Measurements from ENCODE around the gene CLEC16A. TPM values are rescaled to one million over a fixed set of nuclear protein-coding genes. Genes with fewer than 3 reads are reported as not detected.

The CLEC16A gene
- total RNA-seq, 1 experiment from 2014 or later, result 17.4 TPM

GRCh38 chr16:10933865-10934264, 10.5 kb upstream of the CLEC16A start:
- H4K20me1 ChIP-seq (ENCODE audit: insufficient read depth, low read depth, low read length), result peaks cover 5% of the 10 kb centered on the region; the same call in 1 of the 2 replicates
- H3K4me2 ChIP-seq (ENCODE audit: low read depth, low read length, poor library complexity, severe bottlenecking), result no peak overlapping the region
- H3K9me3 ChIP-seq (ENCODE audit: low read length), result no peaks in the 10 kb centered on the region
- H3K9ac ChIP-seq (ENCODE audit: low read length), result no peak overlapping the region
- no peak overlapping the region for H2AFZ ChIP-seq (ENCODE audit: low read length)
- no peaks in the 10 kb centered on the region for H3K27me3 ChIP-seq (ENCODE audit: low read length)
- no peak for DNase-seq
- peaks cover 59% of the 10 kb centered on the region for H3K79me2 ChIP-seq (ENCODE audit: low read length)
- no peaks in the 10 kb centered on the region for H3K9me2 ChIP-seq (replicated peaks; ENCODE audit: insufficient read depth, low read length)
- H3K4me1 ChIP-seq (ENCODE audit: low read length), result peaks cover 37% of the 10 kb centered on the region
- peaks cover 6% of the 10 kb centered on the region; the same call in 1 of the 2 replicates for H3K36me3 ChIP-seq (ENCODE audit: insufficient read depth, low read length)
- no peak overlapping the region for H3K4me3 ChIP-seq (ENCODE audit: low read length)
- no peak overlapping the region for H3K27ac ChIP-seq (ENCODE audit: low read length)

GRCh38 chr16:10934325-10935107, 9.8 kb upstream of the CLEC16A start:
- no peak for DNase-seq
- no peaks in the 10 kb centered on the region for H3K9me2 ChIP-seq (replicated peaks; ENCODE audit: insufficient read depth, low read length)
- H3K4me1 ChIP-seq (ENCODE audit: low read length), result peaks cover 37% of the 10 kb centered on the region
- no peak overlapping the region for H3K4me2 ChIP-seq (ENCODE audit: low read depth, low read length, poor library complexity, severe bottlenecking)
- peaks cover 66% of the 10 kb centered on the region for H3K79me2 ChIP-seq (ENCODE audit: low read length)
- peaks cover 7% of the 10 kb centered on the region; the same call in 1 of the 2 replicates for H3K36me3 ChIP-seq (ENCODE audit: insufficient read depth, low read length)
- peaks cover 12% of the 10 kb centered on the region for H4K20me1 ChIP-seq (ENCODE audit: insufficient read depth, low read depth, low read length)
- no peaks in the 10 kb centered on the region for H3K9me3 ChIP-seq (ENCODE audit: low read length)
- no peaks in the 10 kb centered on the region for H3K27me3 ChIP-seq (ENCODE audit: low read length)
- no peak overlapping the region for H2AFZ ChIP-seq (ENCODE audit: low read length)
- no peak overlapping the region for H3K9ac ChIP-seq (ENCODE audit: low read length)
- H3K27ac ChIP-seq (ENCODE audit: low read length), result no peak overlapping the region
- H3K4me3 ChIP-seq (ENCODE audit: low read length), result no peak overlapping the region

- peaks cover 38% of the 10 kb centered on the region for H3K4me1 ChIP-seq (ENCODE audit: low read length)
- H3K27me3 ChIP-seq (ENCODE audit: low read length), result no peaks in the 10 kb centered on the region
- no peak overlapping the region for H3K9ac ChIP-seq (ENCODE audit: low read length)
- H3K36me3 ChIP-seq (ENCODE audit: insufficient read depth, low read length), result peaks cover 12% of the 10 kb centered on the region; the same call in 1 of the 2 replicates
- H3K9me2 ChIP-seq (replicated peaks; ENCODE audit: insufficient read depth, low read length), result no peaks in the 10 kb centered on the region
- H3K4me2 ChIP-seq (ENCODE audit: low read depth, low read length, poor library complexity, severe bottlenecking), result no peak overlapping the region
- H3K79me2 ChIP-seq (ENCODE audit: low read length), result peaks cover 74% of the 10 kb centered on the region
- no peak overlapping the region for H3K27ac ChIP-seq (ENCODE audit: low read length)
- no peak for DNase-seq
- H4K20me1 ChIP-seq (ENCODE audit: insufficient read depth, low read depth, low read length), result peaks cover 20% of the 10 kb centered on the region
- H3K4me3 ChIP-seq (ENCODE audit: low read length), result no peak overlapping the region
- H3K9me3 ChIP-seq (ENCODE audit: low read length), result no peaks in the 10 kb centered on the region
- no peak overlapping the region for H2AFZ ChIP-seq (ENCODE audit: low read length)
Observed at GRCh38 chr16:10935226-10935915, 9.0 kb upstream of the CLEC16A start.

GRCh38 chr16:10936272-10936984, 7.9 kb upstream of the CLEC16A start:
- Histone ChIP-seq H3K27ac (ENCODE audit: low read length) (no peak overlapping the region), H3K9ac (ENCODE audit: low read length) (no peak overlapping the region), H3K4me3 (ENCODE audit: low read length) (no peak overlapping the region), H3K36me3 (ENCODE audit: insufficient read depth, low read length) (peaks cover 12% of the 10 kb centered on the region; the same call in 1 of the 2 replicates), H4K20me1 (ENCODE audit: insufficient read depth, low read depth, low read length) (peaks cover 30% of the 10 kb centered on the region), H3K79me2 (ENCODE audit: low read length) (peaks cover 85% of the 10 kb centered on the region), H3K4me1 (ENCODE audit: low read length) (peaks cover 43% of the 10 kb centered on the region), H3K4me2 (ENCODE audit: low read depth, low read length, poor library complexity, severe bottlenecking) (no peak overlapping the region), H3K27me3 (ENCODE audit: low read length) (no peaks in the 10 kb centered on the region), H2AFZ (ENCODE audit: low read length) (no peak overlapping the region), H3K9me3 (ENCODE audit: low read length) (no peaks in the 10 kb centered on the region), H3K9me2 (replicated peaks; ENCODE audit: insufficient read depth, low read length) (no peaks in the 10 kb centered on the region)
- DNase-seq, result no peak

- H3K27ac ChIP-seq (ENCODE audit: low read length), result peak overlapping the region; percentile 91
- H3K4me3 ChIP-seq (ENCODE audit: low read length), result peak overlapping the region; percentile 98; the same call in 1 of the 2 replicates
- H3K36me3 ChIP-seq (ENCODE audit: insufficient read depth, low read length), result peaks cover 12% of the 10 kb centered on the region; the same call in 1 of the 2 replicates
- peaks cover 86% of the 10 kb centered on the region for H3K79me2 ChIP-seq (ENCODE audit: low read length)
- DNase-seq, result no peak
- H3K4me1 ChIP-seq (ENCODE audit: low read length), result peaks cover 43% of the 10 kb centered on the region
- peaks cover 30% of the 10 kb centered on the region for H4K20me1 ChIP-seq (ENCODE audit: insufficient read depth, low read depth, low read length)
- H2AFZ ChIP-seq (ENCODE audit: low read length), result no peak overlapping the region
- H3K27me3 ChIP-seq (ENCODE audit: low read length), result no peaks in the 10 kb centered on the region
- peak overlapping the region; percentile 100 for H3K4me2 ChIP-seq (ENCODE audit: low read depth, low read length, poor library complexity, severe bottlenecking)
- no peaks in the 10 kb centered on the region for H3K9me2 ChIP-seq (replicated peaks; ENCODE audit: insufficient read depth, low read length)
- no peaks in the 10 kb centered on the region for H3K9me3 ChIP-seq (ENCODE audit: low read length)
- peak overlapping the region; percentile 96 for H3K9ac ChIP-seq (ENCODE audit: low read length)
Observed at GRCh38 chr16:10937068-10937859, 7.1 kb upstream of the CLEC16A start.

GRCh38 chr16:10938321-10938720, 6.0 kb upstream of the CLEC16A start:
- Histone ChIP-seq H4K20me1 (ENCODE audit: insufficient read depth, low read depth, low read length) (peaks cover 26% of the 10 kb centered on the region), H3K9me3 (ENCODE audit: low read length) (no peaks in the 10 kb centered on the region), H3K4me2 (ENCODE audit: low read depth, low read length, poor library complexity, severe bottlenecking) (peak overlapping the region; percentile 100), H3K27ac (ENCODE audit: low read length) (peak overlapping the region; percentile 91), H3K79me2 (ENCODE audit: low read length) (peaks cover 82% of the 10 kb centered on the region), H3K36me3 (ENCODE audit: insufficient read depth, low read length) (peaks cover 12% of the 10 kb centered on the region; the same call in 1 of the 2 replicates), H3K27me3 (ENCODE audit: low read length) (no peaks in the 10 kb centered on the region), H3K9me2 (replicated peaks; ENCODE audit: insufficient read depth, low read length) (no peaks in the 10 kb centered on the region), H3K4me1 (ENCODE audit: low read length) (peaks cover 50% of the 10 kb centered on the region), H2AFZ (ENCODE audit: low read length) (no peak overlapping the region), H3K4me3 (ENCODE audit: low read length) (peak overlapping the region; percentile 98), H3K9ac (ENCODE audit: low read length) (peak overlapping the region; percentile 96)
- no peak for DNase-seq

- H3K27me3 ChIP-seq (ENCODE audit: low read length), result no peaks in the 10 kb centered on the region
- peak overlapping the region; percentile 100 for H3K4me2 ChIP-seq (ENCODE audit: low read depth, low read length, poor library complexity, severe bottlenecking)
- no peak overlapping the region for H2AFZ ChIP-seq (ENCODE audit: low read length)
- H3K4me3 ChIP-seq (ENCODE audit: low read length), result peak overlapping the region; percentile 98
- H3K4me1 ChIP-seq (ENCODE audit: low read length), result peaks cover 57% of the 10 kb centered on the region
- H3K79me2 ChIP-seq (ENCODE audit: low read length), result peaks cover 76% of the 10 kb centered on the region
- peak overlapping the region; percentile 96 for H3K9ac ChIP-seq (ENCODE audit: low read length)
- no peaks in the 10 kb centered on the region for H3K9me2 ChIP-seq (replicated peaks; ENCODE audit: insufficient read depth, low read length)
- peaks cover 12% of the 10 kb centered on the region; the same call in 1 of the 2 replicates for H3K36me3 ChIP-seq (ENCODE audit: insufficient read depth, low read length)
- H3K27ac ChIP-seq (ENCODE audit: low read length), result peak overlapping the region; percentile 91
- H4K20me1 ChIP-seq (ENCODE audit: insufficient read depth, low read depth, low read length), result peaks cover 25% of the 10 kb centered on the region
- no peak for DNase-seq
- no peaks in the 10 kb centered on the region for H3K9me3 ChIP-seq (ENCODE audit: low read length)
Observed at GRCh38 chr16:10938796-10939648, 5.3 kb upstream of the CLEC16A start.

All from Karpas-422 (cell line).